Activated gamma-delta T cell (primary cell): ENCODE results near the gene SPNS1.
"Not testable (repeated sequence)": the region's sequence is repeated elsewhere in the genome, so short reads cannot be mapped to it uniquely, and the experiment has no call there.

Source experiments
- DNase-seq: peaks from one replicate; lab custom pipeline; 2025; lab: John Stamatoyannopoulos, UW

The SPNS1 gene

GRCh38 chr16:28989363-28989762, 14.8 kb downstream of the SPNS1 start:
- no peak for DNase-seq

DNA sequence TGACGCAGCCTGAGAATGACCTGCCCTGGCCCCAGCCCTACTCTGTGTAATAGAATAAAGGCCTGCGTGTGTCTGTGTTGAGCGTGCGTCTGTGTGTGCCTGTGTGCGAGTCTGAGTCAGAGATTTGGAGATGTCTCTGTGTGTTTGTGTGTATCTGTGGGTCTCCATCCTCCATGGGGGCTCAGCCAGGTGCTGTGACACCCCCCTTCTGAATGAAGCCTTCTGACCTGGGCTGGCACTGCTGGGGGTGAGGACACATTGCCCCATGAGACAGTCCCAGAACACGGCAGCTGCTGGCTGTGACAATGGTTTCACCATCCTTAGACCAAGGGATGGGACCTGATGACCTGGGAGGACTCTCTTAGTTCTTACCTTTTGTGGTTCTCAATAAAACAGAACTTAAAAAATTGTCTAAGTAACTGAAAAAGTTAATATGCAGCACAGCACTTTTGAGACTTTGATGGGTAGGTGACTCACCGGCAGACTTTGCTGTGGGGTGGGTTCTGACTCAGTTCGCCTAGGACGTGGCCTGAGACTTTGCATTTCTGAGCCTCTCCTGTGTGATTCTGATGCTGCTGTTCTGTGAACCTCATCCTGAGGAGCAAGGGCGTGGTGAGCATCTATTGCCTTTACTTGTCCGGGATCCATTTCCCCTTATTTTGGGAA, 15.9 kb downstream of the SPNS1 start:
- no peak for DNase-seq

GRCh38 chr16:28991687-28992086, 17.1 kb downstream of the SPNS1 start:
- no peak for DNase-seq

DNA sequence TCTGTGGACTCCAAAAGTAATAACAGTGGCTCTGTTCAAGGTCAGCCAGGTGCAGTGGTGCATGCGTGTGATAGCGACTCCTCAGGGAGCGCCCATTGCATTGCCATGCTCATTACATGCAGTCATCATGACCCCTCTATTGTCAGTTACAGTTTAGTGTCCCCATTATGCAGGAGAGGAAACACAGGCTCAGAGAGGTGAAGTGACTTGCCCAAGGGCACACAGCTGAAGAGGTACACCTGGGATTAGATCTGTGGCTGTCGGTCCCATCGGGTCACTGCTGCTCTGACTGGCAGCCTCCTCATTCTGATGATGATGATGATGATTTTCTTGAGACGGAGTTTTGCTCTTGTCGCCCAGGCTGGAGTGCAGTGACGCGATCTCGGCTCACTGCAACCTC, 17.9 kb downstream of the SPNS1 start:
- no peak for DNase-seq

GRCh38 chr16:28998837-28999236, 24.3 kb downstream of the SPNS1 start:
- no peak for DNase-seq

DNA sequence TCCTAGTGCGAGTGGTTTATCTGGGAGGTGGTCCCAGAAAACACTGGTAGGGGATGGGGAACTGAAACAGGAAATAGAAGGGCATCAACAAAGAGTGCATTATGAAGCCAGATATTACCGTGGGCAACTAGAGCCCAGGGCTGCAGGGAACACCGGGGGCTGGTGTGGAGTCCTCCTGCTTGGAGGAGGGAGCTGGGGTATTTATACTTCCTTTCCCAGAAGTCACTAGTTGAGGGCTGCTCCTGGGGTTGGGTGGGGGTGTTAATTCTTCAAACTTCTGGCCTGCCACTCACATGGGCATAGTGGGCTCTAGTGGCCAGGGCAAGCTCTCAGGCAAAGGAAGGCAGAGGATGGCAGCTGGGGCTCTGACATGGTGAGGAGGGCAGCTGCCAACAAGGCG, 25.0 kb downstream of the SPNS1 start:
- DNase-seq, result no peak

DNA sequence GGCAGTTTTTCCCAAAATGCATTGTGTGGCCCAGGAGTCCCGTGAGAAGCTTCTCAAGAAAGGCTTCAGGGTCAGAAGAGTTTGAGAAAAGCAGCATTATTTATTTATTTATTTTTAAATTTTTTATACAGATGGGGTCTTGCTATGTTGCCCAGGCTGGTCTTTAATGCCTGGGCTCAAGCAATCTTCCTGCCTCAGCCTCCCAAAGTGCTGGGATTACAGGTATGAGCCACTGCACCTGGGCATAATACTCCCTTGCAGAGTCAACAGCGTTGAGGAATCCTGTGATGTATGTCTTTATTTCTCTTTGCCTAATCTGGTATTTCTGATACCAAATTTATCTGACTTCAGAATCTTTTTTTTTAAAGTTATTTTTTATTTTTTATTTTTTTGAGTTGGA, 25.4 kb downstream of the SPNS1 start:
- DNase-seq, result no peak

GRCh38 chr16:29004496-29005139, 30.0 kb downstream of the SPNS1 start:
- DNase-seq, result not testable (repeated sequence)

GRCh38 chr16:29007730-29008593, 33.4 kb downstream of the SPNS1 start:
- no peak for DNase-seq

DNA sequence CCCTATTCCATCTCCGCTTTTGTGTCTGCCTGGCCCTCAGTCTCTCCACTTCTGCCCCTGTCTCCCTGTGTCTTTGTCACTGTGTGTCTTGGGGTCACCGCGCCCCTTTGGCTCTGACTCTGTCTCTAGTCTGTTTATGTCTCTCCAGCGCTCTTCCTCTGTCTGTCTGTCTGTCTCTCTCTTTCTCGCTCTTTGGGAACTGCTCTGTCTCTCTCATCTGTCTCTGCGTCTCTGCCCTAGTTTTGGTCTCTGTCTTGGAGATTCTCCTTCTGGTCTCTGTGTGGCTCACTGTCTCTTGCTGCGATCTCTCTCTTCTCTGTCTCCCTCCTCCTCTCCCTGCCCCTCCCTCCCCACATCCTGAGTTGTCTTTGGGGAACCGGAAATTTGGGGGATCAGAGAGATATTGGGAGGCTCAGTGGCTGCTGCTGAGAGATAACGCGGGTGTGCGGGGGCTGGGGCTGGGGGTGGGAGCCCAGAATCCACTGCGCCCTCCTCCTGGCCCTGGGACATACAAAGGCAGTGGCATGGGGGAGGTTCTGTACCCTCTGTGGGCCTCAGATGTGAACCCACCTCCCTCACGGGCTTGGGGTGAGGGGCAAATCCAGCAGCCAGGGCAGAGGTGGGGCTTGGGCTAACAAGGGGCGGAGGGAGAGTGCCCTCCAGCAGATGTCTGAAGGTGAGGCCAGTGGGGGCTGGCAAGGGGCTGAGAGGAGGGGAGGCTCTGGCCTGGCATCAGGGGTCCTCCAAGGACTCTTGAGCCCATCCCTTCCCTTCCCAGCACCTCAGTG, 34.7 kb downstream of the SPNS1 start:
- no peak for DNase-seq

DNA sequence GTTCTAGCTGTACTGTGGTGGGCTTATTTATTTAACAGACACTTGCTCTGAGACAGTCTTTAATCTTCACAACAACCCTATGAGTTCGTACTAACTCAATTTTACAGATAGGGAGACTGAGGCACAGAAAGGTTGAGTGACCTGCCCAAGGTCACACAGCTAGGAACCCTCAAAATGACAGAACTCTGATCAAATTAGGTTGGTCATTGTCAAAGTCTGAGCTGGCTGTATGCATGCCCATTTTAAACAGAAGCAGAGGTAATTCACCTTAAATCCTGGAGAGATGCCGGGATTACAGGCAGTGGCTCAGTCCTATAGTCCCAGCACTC, 35.2 kb downstream of the SPNS1 start:
- DNase-seq, result no peak

DNA sequence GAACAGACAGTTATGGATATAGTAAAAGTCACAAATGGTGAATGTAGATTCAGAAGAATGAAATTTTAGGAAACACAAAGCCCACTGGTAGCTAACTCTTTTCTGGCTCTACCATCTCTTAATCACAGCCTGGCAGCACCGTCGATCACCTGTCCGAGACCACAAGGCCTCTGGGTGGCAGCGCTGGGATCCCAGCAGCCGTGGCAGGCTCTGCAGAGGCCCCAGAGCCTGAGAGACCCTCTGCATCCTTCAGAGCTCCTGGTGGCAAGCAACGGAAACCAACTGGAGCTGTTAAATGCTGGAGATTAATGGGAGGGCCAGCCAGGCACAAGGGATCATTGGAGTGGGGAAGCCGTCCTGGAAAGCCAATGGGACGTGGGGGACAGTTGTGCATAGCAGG, 36.5 kb downstream of the SPNS1 start:
- no peak for DNase-seq

DNA sequence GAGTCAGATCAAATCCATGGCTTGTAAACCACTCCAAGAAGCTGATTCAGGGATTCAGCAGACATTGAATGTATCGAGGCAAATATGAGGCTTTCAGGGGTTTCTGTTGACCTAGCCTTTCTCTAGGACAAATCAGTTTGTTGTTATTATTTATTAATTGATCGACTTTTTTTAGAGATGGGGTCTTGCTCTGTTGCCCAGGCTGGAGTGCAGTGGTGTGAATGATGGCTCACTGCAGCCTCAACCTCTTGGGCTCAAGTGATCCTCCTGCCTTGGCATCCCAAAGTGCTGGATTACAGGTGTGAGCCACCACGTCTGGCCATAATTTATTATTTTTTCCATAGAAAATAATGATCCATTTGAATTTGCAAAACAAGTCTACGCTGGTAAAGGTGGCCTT, 37.3 kb downstream of the SPNS1 start:
- no peak for DNase-seq

GRCh38 chr16:29012913-29013553, 38.5 kb downstream of the SPNS1 start:
- no peak for DNase-seq

DNA sequence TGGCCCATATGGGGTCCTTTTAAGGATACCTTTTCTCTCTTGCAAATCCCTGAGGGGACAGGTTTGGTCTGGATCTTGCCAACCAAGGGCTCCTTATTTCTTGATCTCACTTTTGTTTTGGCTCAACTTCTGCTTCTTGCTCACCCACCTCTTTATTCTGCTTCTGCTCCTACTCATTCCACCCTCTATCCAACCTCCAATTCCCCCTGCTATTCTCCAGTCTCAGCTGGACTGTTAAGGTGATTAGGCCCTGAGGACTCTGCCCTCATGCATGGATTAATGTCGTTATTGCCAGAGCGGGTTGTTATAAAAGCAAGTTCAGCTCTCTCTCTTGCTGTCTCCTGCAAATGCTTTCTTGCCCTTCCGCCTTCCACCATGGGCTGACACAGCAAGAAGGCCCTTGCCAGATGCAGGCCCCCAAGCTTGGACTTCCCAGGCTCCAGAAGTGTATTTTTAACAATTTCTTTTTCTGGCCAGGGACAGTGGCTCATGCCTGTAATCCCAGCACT, 40.0 kb downstream of the SPNS1 start:
- DNase-seq, result no peak

DNA sequence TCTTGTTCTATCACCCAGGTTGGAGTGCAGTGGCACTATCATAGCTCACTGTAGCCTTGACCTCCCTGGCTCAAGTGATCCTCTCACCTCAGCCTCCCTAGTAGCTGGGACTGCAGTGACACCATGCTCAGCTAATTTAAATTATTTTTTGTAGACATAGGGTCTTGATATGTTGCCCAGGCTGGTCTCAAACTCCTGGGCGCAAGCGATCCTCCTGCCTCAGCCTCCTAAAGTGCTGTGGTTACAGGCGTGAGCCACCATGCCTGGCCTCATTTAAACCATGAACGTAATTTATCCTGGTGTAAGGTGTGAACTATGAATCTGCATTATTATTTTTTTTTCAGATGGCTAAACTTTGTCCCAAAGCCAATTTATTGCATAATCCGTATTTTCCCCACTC, 47.6 kb downstream of the SPNS1 start:
- no peak for DNase-seq

DNA sequence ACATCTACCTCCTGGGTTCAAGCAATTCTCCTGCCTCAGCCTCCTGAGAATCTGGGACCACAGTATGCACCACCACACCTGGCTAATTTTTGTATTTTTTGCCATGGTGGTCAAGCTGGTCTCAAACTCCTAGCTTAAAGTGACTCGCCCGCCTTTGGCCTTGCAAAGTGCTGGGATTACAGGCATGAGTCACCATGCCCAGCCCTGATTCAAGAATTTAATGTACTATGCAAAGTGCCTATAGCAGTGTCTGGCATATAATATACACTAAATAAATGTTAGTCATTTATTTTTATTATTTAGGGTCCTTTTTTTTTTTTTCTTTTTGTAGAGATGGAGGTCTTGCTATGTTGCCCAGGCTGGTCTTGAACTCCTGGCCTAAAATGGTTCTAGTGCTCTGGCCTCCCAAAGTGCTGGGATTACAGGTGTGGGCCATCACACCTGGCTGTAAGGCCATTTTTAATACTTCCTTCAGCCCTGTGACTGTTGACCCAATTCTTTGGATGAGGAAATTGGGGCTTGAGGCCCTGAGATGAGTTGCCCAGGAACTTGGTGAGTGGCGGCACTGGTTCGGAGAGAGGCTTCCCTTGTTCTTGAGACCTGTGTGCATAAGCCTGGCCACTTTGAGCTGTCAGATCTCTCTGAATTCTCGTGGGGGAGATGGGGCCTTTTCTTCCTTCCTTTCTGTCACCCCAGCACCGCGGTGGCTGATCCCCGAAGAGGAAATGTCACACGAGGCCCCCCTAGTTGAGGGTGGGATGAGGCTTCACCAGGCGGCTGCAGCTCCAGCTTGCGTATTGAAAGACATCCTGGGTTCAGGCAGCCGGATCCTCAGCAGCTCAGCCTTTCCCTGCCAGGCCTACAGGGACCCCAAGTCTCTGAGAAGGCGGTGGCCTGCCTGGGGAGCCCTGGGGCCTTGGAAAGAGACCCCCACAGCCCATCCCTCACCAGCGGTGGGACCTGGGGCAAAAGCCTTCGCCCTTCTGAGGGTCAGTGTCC, 49.0 kb downstream of the SPNS1 start:
- DNase-seq, result no peak

DNA sequence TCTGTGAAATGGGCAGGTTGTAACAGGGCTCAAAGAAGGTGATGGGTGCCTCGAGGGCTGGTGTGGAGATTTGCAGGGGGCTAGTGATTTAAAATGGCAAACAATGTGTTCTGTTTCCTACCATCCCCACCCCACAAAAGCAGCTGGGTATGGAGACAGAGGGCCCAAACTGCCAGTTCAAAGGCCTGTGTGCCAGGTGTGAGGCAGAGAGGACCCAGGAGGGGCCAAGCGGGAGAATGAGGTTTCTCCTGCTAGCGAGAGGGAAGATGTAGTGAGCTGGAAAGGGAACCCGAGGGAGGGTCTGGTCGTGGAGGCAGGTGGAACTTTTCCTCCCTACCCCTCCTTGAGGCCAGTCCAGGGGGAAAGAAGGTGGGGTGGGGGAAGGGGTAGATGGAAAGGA, 49.7 kb downstream of the SPNS1 start:
- DNase-seq, result no peak

GRCh38 chr16:29025218-29025617, 50.6 kb downstream of the SPNS1 start:
- no peak for DNase-seq

GRCh38 chr16:29025735-29026134, 51.2 kb downstream of the SPNS1 start:
- DNase-seq, result no peak
